K562 (cell line): ENCODE results near the gene RPS17. TPM values are rescaled to one million over a fixed set of nuclear protein-coding genes. Genes with fewer than 3 reads are reported as not detected.
A peak's percentile ranks its signal among the peaks of the same experiment; 100 is the strongest.

Experiments used
- CAMTA2 ChIP-seq: fragments of 250-450 bp; sonication (Bioruptor Pico); conservative IDR thresholded peaks from 2 replicates; pipeline ENCODE4 v1.5.1; 2022
- ETV5 ChIP-seq: sonication (generic); formaldehyde crosslinking; IDR thresholded peaks from 2 replicates; pipeline ENCODE4 v1.4.0; 2020; ENCODE audit warnings: low read depth, mild to moderate bottlenecking, missing genetic modification reagents
- HDAC1 ChIP-seq, 2 experiments: fragments of 450-650 bp; IDR thresholded peaks; 2 replicates each; pipeline ENCODE4 v1.6.1; 2016 to 2017; ENCODE audit warnings: inconsistent platforms in 1 of 2, mild to moderate bottlenecking in 1 of 2, moderate library complexity in 1 of 2
- MECOM ChIP-seq: fragments of 250-450 bp; sonication (Bioruptor Pico); IDR thresholded peaks from 2 replicates; pipeline ENCODE4 v1.8.0; 2022; ENCODE audit warnings: inconsistent platforms
- RNF2 ChIP-seq: sonication (generic); IDR thresholded peaks from 2 replicates; pipeline ENCODE4 v1.6.1; 2016
- SMC3 ChIP-seq: conservative IDR thresholded peaks from 2 replicates; pipeline ENCODE4 v1.6.1; 2011; ENCODE audit warnings: low read depth, low read length, improper control_type of control experiment; ENCODE audit not compliant: insufficient read depth
- ZBTB2 ChIP-seq: fragments of 450-650 bp; IDR thresholded peaks from 2 replicates; pipeline ENCODE4 v1.6.1; 2016; ENCODE audit warnings: antibody characterized with exemption
- ZNF311 ChIP-seq: fragments of 250-450 bp; sonication (Bioruptor Pico); IDR thresholded peaks from 2 replicates; pipeline ENCODE4 v1.4.0; 2020; ENCODE audit warnings: mild to moderate bottlenecking, moderate library complexity
- ZNF764 ChIP-seq: fragments of 250-450 bp; sonication (Bioruptor Pico); IDR thresholded peaks from 2 replicates; pipeline ENCODE4 v1.4.0; 2020; ENCODE audit warnings: low read depth, mild to moderate bottlenecking, moderate library complexity
- ZNF79 ChIP-seq: fragments of 250-450 bp; sonication (Bioruptor Pico); IDR thresholded peaks from 2 replicates; pipeline ENCODE4 v1.4.0; 2020; ENCODE audit warnings: low read depth, mild to moderate bottlenecking, moderate library complexity
- polyA plus RNA-seq, 8 experiments: library from polyadenylated mRNA; depleted of rRNA in 4 of 8; stranded (reverse) in 5 of 8; unstranded in 3 of 8; fragments of >200 nt; fragmentation: Nextera tagmentation in 2 of 8; fragmentation: Illumina TruSeq in 1 of 8; extraction: Ambion mirVana in 2 of 8; extraction: Trizol in 1 of 8; gene quantifications; 2 replicates each; pipeline versions ENCODE4 v1.2.1 to v1.2.3, GENCODE V29; 2011 to 2014; ENCODE audit warnings: inconsistent platforms in 1 of 8, missing spikeins in 1 of 8
- total RNA-seq, 7 experiments: library from RNA; depleted of rRNA in 6 of 7; stranded (reverse); fragments of >200 nt in 6 of 7; fragmentation: Illumina TruSeq in 2 of 7; extraction: Trizol in 2 of 7; gene quantifications; 2 replicates each; pipeline versions ENCODE4 v1.2.1 to v1.2.3, GENCODE V29; 2011 to 2021; ENCODE audit warnings: low replicate concordance in 1 of 7
- TF ChIP-seq, protein P1 (sequence below): fragments of 250-450 bp; sonication (Bioruptor Pico); IDR thresholded peaks from 2 replicates; pipeline ENCODE4 v1.4.0; 2020; ENCODE audit warnings: mild to moderate bottlenecking, moderate library complexity
- TF ChIP-seq, protein P2 (sequence below): fragments of 450-650 bp; IDR thresholded peaks from 2 replicates; pipeline ENCODE4 v1.6.1; 2016; ENCODE audit warnings: low read depth, mild to moderate bottlenecking, moderate library complexity
- TF ChIP-seq, protein P3 (sequence below): fragments of 200-800 bp; sonication (Bioruptor generic); IDR thresholded peaks from 2 replicates; pipeline ENCODE4 v1.6.1; 2016; ENCODE audit warnings: missing genetic modification characterization, missing compliant biosample characterization

The RPS17 gene
- total and polyA plus RNA-seq, 9 of the 15 experiments (the other 6 are each of a cell fraction or from before 2014, with no cell fraction given), result 1,988 to 6,515 (median 5,229) TPM

DNA sequence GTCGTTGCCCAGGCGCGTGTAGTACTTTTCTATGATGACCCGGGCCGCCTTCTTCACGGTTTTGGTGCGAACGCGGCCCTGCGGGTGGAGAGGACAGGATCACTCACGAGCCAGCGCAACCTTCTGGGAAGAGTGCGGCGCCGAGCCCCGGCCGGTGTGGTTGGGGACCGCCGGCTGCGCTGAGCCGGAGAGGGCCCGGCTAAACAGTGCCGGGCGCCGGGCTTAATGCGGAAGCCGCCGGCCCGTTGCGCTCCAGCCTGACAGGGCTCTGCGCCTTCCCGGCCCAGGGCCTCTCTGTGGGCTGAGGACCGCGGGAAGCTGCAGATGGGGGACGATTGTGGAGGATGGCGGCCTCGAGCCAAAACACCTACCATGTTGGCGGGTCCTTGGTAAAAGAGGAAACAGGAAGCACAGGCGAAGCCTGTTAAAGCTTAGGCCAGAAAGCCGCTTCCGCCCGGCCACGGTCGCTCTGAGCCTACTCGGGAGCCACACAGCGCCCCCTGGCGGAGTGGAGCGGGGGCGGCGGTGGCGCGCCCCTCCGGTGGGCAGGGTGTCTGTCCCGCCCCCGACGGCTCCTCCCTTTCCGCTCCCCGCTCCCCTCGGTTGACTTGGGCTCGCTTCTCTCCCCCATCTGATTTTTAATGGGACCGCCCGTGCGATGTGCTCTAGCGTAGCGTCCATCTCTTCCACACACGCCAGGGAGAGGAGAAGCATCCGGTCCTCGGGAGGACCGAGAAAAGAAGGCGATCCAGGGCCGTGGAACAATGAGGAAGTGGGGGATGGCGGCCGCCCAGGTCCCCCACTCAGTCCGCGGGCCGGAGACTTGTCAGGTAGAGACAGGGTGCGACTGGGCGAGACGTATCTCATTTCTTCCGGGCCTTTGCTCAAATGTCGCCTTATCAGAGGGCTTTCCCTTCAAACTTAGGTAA, at the start of gene RPS17 (continued):
- TF ChIP-seq HDAC1 (IDR thresholded peaks at IDR 0.05) (peak in 1 of 2 experiments; percentile 88; a peak in 2 of 4 replicates), MECOM (peak; percentile 52; the same call in 1 of the 2 replicates), ETV5 (CRISPR knock-in tag) (peak; percentile 92), ZNF79 (CRISPR knock-in tag) (no peak), SMC3 (peak; percentile 59; the same call in 1 of the 2 replicates), ZBTB2 (0 out of 2 replicates have a peak, but pooled peaks have one; percentile 66), CAMTA2 (CRISPR knock-in tag) (0 out of 2 replicates have a peak, but pooled peaks have one; percentile 20), RNF2 (no peak; the same call in none of the 2 replicates), ZNF311 (CRISPR knock-in tag) (no peak), ZNF764 (no peak)
- TF ChIP-seq, protein P1, sequence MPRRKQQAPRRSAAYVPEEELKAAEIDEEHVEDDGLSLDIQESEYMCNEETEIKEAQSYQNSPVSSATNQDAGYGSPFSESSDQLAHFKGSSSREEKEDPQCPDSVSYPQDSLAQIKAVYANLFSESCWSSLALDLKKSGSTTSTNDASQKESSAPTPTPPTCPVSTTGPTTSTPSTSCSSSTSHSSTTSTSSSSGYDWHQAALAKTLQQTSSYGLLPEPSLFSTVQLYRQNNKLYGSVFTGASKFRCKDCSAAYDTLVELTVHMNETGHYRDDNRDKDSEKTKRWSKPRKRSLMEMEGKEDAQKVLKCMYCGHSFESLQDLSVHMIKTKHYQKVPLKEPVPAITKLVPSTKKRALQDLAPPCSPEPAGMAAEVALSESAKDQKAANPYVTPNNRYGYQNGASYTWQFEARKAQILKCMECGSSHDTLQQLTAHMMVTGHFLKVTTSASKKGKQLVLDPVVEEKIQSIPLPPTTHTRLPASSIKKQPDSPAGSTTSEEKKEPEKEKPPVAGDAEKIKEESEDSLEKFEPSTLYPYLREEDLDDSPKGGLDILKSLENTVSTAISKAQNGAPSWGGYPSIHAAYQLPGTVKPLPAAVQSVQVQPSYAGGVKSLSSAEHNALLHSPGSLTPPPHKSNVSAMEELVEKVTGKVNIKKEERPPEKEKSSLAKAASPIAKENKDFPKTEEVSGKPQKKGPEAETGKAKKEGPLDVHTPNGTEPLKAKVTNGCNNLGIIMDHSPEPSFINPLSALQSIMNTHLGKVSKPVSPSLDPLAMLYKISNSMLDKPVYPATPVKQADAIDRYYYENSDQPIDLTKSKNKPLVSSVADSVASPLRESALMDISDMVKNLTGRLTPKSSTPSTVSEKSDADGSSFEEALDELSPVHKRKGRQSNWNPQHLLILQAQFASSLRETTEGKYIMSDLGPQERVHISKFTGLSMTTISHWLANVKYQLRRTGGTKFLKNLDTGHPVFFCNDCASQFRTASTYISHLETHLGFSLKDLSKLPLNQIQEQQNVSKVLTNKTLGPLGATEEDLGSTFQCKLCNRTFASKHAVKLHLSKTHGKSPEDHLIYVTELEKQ (CRISPR knock-in tag), result no peak
- TF ChIP-seq, protein P2, sequence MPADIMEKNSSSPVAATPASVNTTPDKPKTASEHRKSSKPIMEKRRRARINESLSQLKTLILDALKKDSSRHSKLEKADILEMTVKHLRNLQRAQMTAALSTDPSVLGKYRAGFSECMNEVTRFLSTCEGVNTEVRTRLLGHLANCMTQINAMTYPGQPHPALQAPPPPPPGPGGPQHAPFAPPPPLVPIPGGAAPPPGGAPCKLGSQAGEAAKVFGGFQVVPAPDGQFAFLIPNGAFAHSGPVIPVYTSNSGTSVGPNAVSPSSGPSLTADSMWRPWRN, result no peak; the same call in 1 of the 2 replicates
- TF ChIP-seq, protein P3, sequence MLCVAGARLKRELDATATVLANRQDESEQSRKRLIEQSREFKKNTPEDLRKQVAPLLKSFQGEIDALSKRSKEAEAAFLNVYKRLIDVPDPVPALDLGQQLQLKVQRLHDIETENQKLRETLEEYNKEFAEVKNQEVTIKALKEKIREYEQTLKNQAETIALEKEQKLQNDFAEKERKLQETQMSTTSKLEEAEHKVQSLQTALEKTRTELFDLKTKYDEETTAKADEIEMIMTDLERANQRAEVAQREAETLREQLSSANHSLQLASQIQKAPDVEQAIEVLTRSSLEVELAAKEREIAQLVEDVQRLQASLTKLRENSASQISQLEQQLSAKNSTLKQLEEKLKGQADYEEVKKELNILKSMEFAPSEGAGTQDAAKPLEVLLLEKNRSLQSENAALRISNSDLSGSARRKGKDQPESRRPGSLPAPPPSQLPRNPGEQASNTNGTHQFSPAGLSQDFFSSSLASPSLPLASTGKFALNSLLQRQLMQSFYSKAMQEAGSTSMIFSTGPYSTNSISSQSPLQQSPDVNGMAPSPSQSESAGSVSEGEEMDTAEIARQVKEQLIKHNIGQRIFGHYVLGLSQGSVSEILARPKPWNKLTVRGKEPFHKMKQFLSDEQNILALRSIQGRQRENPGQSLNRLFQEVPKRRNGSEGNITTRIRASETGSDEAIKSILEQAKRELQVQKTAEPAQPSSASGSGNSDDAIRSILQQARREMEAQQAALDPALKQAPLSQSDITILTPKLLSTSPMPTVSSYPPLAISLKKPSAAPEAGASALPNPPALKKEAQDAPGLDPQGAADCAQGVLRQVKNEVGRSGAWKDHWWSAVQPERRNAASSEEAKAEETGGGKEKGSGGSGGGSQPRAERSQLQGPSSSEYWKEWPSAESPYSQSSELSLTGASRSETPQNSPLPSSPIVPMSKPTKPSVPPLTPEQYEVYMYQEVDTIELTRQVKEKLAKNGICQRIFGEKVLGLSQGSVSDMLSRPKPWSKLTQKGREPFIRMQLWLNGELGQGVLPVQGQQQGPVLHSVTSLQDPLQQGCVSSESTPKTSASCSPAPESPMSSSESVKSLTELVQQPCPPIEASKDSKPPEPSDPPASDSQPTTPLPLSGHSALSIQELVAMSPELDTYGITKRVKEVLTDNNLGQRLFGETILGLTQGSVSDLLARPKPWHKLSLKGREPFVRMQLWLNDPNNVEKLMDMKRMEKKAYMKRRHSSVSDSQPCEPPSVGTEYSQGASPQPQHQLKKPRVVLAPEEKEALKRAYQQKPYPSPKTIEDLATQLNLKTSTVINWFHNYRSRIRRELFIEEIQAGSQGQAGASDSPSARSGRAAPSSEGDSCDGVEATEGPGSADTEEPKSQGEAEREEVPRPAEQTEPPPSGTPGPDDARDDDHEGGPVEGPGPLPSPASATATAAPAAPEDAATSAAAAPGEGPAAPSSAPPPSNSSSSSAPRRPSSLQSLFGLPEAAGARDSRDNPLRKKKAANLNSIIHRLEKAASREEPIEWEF (CRISPR knock-in tag), result no peak
